NAMALWA (cell line): ENCODE data around the gene ENTHD1.
"Not testable (repeated sequence)": the region's sequence is repeated elsewhere in the genome, so short reads cannot be mapped to it uniquely, and the experiment has no call there.

Experiments used
- DNase-seq: peaks from one replicate; pipeline ENCODE4 v3.0.0-alpha.2; 2015; ENCODE audit warnings: low spot score

ENTHD1 gene

DNA sequence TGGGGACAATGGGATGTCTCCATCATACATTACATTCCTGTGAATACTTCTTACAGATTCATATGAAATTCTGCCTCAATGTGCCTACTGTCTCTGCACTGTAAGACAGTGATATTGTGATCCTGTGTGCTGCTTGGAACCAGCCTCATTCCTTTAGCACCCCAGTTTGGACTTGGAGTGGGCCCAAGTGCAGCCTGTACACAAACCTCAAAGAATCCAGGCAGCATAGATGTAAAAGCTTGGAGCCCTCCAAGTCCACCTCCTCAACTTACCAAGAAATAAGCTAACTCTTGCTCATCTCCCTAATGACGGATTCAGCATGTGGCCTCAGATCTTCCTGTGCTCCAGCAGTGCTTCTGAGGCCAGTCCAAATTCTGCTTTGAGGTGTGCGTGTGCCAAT is 31.7 kb upstream of the ENTHD1 start:
- no peak for DNase-seq

- DNase-seq: no peak
Measured at GRCh38 chr22:39924286-39924685, 30.7 kb upstream of the ENTHD1 start.

GRCh38 chr22:39923696-39924095 is 30.1 kb upstream of the ENTHD1 start:
- no peak for DNase-seq

GRCh38 chr22:39920134-39920743 is 26.7 kb upstream of the ENTHD1 start:
- DNase-seq: no peak

DNA sequence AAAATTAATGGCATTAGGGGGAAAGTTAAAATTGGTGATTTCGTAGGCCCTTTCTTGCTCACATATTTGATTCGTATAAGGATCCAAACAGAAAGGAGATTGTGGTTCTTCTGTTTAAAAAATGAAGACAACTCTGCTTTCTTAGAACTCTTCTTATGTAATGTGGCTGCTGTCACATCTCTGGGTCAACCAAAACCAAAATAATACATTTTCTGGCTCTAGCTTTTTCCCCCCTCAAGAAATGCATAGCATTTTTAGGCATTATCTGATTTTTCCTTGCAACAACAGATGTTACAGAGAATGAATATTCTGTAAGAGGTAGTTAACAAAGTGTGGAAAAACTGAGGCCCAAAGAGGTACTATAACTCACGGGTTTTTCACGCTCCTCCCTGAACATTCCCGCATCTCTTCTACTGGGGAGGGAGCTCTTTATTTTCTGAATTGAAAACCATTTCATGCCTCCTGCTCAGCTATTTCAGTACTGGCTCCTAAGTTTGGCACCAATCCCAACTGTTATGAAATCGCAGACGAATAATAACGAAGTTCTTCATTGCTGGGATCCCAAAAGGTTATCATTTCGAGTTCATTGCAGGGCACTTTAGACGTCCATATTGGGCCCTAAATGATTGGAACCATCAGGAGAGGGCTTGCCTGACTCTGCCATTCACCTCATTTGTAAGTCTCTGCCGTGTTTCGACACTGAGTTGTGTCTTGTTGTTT is 24.4 kb upstream of the ENTHD1 start:
- no peak for DNase-seq

DNA sequence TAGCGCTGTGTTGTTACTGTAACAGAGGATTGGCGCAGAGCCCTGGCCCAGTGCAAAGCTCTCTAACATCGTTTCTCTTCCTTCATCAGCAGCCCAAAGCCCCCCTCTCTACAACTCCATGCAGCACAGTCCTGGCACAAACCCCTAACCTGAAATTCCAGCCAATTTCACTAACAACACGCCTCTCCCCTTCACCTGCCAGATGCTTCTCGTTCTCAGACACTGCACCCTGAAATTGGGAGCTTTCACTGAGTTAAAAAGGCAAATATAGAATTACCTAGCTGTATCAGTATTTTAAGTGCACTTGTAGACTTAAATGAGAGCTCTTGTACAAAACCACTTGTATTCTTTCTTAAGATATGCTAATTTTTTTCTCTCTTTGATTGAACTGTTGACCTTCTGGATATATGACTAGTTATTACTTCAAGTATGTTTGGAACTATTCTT is 23.7 kb upstream of the ENTHD1 start:
- DNase-seq: no peak

DNA sequence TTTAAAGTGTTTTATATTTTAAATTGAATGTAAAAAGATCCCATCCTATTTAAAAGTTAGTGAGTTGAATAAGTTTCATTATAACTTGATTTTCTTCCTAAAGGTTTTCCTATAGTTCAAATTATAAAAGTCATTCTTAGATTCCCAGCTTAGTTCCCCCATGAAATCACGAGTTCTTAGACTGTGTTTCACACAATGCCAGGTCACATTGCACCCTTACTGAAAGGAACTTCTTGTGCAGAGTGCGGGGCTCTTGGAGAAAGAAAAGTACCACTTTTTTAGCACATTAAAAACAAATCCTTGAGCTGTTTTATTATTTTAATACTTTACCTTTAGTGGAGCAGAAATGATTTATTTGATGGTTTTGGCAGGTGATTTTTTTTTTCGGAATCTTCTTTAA is 22.9 kb upstream of the ENTHD1 start:
- DNase-seq: no peak

GRCh38 chr22:39915295-39915726 is 21.8 kb upstream of the ENTHD1 start:
- no peak for DNase-seq

DNA sequence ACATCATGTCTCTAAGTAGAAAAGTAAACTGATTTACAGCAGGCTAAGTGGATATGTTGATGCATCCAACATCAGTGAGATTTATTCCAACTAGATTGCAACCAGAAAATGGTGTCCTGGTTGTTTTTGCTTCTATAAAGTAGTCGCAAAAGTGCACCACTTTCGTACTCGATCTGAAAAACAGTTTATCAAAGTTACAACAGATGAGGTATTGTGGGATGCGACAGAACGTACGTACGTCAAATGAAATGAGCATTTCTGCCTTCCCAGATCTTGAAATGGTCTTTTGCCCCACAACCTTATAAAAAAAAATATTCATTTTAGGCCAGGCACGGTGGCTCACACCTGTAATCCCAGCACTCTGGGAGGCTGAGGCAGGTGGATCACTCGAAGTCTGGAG is 21.0 kb upstream of the ENTHD1 start:
- DNase-seq: no peak

GRCh38 chr22:39913886-39914285 is 20.3 kb upstream of the ENTHD1 start:
- DNase-seq: no peak

DNA sequence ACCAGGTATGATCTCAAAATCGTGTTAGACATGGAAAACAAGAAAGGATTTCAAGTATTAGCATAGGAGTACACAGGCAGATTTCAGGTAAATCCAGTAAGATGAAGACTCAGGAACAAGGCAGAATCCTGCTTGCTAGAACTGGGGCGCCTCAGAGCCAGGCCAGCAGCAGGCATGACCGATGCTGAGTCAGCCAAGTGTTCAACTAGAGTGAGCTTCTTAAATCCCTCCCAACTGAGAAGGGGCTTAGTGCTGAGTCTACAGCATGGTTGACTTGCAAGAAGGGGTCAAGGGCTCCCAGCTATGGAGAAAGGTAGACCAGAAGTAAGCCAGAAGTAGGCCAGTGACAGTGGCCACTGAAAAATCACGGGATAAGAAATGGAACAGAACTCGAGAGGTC is 19.8 kb upstream of the ENTHD1 start:
- no peak for DNase-seq

DNA sequence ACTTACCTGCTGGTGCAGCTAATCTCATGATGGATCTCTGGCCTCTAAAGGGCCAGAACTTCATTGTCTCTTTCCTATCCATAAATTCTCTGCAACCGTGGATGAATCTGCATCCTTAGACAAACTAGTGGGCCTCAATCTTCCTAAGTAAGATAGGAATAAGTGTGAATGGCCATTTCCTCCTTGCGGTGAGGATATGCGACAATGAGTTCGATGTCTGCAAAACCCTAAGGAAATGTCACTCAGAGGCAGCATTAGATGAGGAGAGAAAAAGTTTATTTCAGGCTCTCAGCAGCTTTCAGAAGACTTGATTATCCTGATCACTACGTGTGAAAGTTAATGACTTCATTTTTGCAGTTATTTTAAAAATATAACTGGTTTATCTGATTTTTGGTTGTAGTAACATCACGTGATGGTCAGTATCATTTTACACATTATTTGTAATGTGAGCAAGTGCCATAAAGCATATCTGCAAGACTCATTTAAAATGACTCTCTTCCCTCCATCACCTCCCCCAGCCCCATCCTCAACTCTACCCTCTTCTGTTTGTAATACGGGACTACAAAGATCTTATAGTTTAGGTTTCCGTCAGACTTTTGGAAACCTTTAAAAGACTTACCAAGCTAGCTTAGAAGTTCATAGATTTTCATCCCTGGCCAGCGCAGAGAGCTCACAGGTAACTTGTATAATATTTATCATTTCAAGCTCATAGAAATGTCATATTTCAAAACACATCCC is 17.5 kb upstream of the ENTHD1 start:
- DNase-seq: no peak

GRCh38 chr22:39908737-39909136 is 15.2 kb upstream of the ENTHD1 start:
- no peak for DNase-seq

DNA sequence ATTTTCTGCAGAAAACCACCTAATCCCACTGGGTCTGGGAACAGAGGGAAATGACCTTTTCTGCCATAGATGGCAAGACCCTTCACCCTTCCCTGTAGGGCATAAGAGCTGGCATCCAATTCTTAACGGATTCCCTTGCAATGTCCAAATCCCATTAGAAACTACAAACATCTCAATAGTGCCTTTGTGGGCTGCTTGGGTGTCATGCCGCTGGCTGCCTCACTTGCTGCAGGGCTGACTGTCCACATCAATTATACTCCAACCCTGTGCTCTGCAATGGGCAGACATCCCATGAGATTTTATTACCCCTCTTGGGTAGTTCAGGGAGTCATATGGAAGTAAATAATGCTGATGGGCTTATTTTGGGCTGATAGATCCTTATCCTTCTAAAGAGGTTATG is 14.6 kb upstream of the ENTHD1 start:
- DNase-seq: no peak

GRCh38 chr22:39907605-39908097 is 14.1 kb upstream of the ENTHD1 start:
- no peak for DNase-seq

DNA sequence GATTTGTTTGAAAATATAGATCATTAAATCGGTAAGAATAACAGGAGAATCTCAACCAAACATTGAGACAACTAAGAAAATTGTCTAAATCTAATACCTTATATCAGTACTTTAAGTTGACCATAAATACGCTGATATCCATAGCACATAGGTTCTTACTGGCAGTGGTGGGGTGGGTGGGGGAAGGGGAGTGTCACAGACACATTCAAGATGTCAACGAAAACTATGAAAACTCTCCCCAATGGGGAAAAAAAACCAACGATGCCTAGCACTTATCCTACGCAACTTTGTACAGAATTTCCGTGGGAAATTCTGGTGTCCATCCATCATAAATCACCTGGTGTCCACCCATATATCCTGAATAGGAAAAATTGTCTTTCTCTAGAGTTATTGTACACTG is 13.5 kb upstream of the ENTHD1 start:
- DNase-seq: no peak

GRCh38 chr22:39906207-39906606 is 12.6 kb upstream of the ENTHD1 start:
- DNase-seq: no peak

- no peak for DNase-seq
Measured at GRCh38 chr22:39905687-39906086, 12.1 kb upstream of the ENTHD1 start.

- no peak for DNase-seq
Measured at GRCh38 chr22:39904862-39905261, 11.3 kb upstream of the ENTHD1 start.

GRCh38 chr22:39904024-39904423 is 10.5 kb upstream of the ENTHD1 start:
- DNase-seq: not testable (repeated sequence)

- DNase-seq: no peak
Measured at GRCh38 chr22:39901565-39902146, 8.1 kb upstream of the ENTHD1 start.
